NCI-H226 (cell line): Measurements from ENCODE around the gene AOAH.

Experiments used
- DNase-seq: peaks from one replicate; pipeline ENCODE4 v3.0.0-alpha.2; 2015

Gene AOAH

GRCh38 chr7:36723951-36724664 lies at the start of gene AOAH:
Gene AOAH, minus strand, starts transcription at chr7:36724494. Its CDS starts 346 bp downstream, at chr7:36724148.
- DNase-seq: no peak

GRCh38 chr7:36766451-36766850 lies 42.2 kb upstream of the AOAH start:
- DNase-seq: no peak

GRCh38 chr7:36765605-36766004 lies 41.3 kb upstream of the AOAH start:
- no peak for DNase-seq

GRCh38 chr7:36764929-36765328 lies 40.6 kb upstream of the AOAH start:
- DNase-seq: no peak

GRCh38 chr7:36763132-36763816 lies 39.0 kb upstream of the AOAH start:
- DNase-seq: no peak

- DNase-seq: no peak
These were observed 38.1 kb upstream of the AOAH start for GRCh38 chr7:36762394-36762793.

GRCh38 chr7:36761835-36762234 lies 37.5 kb upstream of the AOAH start:
- DNase-seq: no peak

- no peak for DNase-seq
These were observed 36.8 kb upstream of the AOAH start for GRCh38 chr7:36760856-36761762.

- DNase-seq: no peak
These were observed 34.6 kb upstream of the AOAH start for GRCh38 chr7:36758879-36759278.

- no peak for DNase-seq
These were observed 31.2 kb upstream of the AOAH start for GRCh38 chr7:36755484-36755883.

GRCh38 chr7:36752026-36752711 lies 27.9 kb upstream of the AOAH start:
- DNase-seq: no peak

- no peak for DNase-seq
These were observed 26.2 kb upstream of the AOAH start for GRCh38 chr7:36750451-36750850.

GRCh38 chr7:36749282-36749960 lies 25.1 kb upstream of the AOAH start:
- peak; percentile 65 for DNase-seq

- no peak for DNase-seq
These were observed 23.8 kb upstream of the AOAH start for GRCh38 chr7:36748017-36748487.

GRCh38 chr7:36747280-36748016 lies 23.2 kb upstream of the AOAH start:
- peak; percentile 53 for DNase-seq

- DNase-seq: peak; percentile 81
These were observed 22.1 kb upstream of the AOAH start for GRCh38 chr7:36746347-36746746.

- DNase-seq: no peak
These were observed 18.8 kb upstream of the AOAH start for GRCh38 chr7:36742911-36743775.

GRCh38 chr7:36741866-36742265 lies 17.6 kb upstream of the AOAH start:
- DNase-seq: no peak

- no peak for DNase-seq
These were observed 15.1 kb upstream of the AOAH start for GRCh38 chr7:36739351-36739750.

- no peak for DNase-seq
These were observed 12.6 kb upstream of the AOAH start for GRCh38 chr7:36736899-36737211.
